CD4-positive, alpha-beta T cell treated with Interleukin-17A for 1 hour (primary cell): ENCODE results near the gene MYOC.
"Not testable (repeated sequence)": the region's sequence is repeated elsewhere in the genome, so short reads cannot be mapped to it uniquely, and the experiment has no call there.

Experiments used
- DNase-seq: peaks from one replicate; pipeline ENCODE4 v3.0.0-alpha.2; 2020

The MYOC gene

GRCh38 chr1:171652234-171652822 lies at the start of gene MYOC:
Gene MYOC (minus strand): TSS chr1:171652688. CDS start chr1:171652611, 77 bp downstream.
- DNase-seq, result no peak

- DNase-seq, result no peak
Observed at GRCh38 chr1:171699531-171699930, 47.0 kb upstream of the MYOC start.

GRCh38 chr1:171695772-171696171 lies 43.3 kb upstream of the MYOC start:
- DNase-seq, result not testable (repeated sequence)

- not testable (repeated sequence) for DNase-seq
Observed at GRCh38 chr1:171693541-171693940, 41.1 kb upstream of the MYOC start.

GRCh38 chr1:171683870-171684269 lies 31.4 kb upstream of the MYOC start:
- no peak for DNase-seq

- no peak for DNase-seq
Observed at GRCh38 chr1:171680339-171680738, 27.9 kb upstream of the MYOC start.

- no peak for DNase-seq
Observed at GRCh38 chr1:171676823-171677222, 24.3 kb upstream of the MYOC start.

GRCh38 chr1:171674431-171675405 lies 22.2 kb upstream of the MYOC start:
- DNase-seq, result no peak

GRCh38 chr1:171670739-171671138 lies 18.3 kb upstream of the MYOC start:
- no peak for DNase-seq

- DNase-seq, result no peak
Observed at GRCh38 chr1:171668372-171668771, 15.9 kb upstream of the MYOC start.

- no peak for DNase-seq
Observed at GRCh38 chr1:171666114-171666769, 13.8 kb upstream of the MYOC start.

GRCh38 chr1:171664976-171665375 lies 12.5 kb upstream of the MYOC start:
- no peak for DNase-seq

GRCh38 chr1:171663854-171664575 lies 11.5 kb upstream of the MYOC start:
- no peak for DNase-seq

- DNase-seq, result no peak
Observed at GRCh38 chr1:171663036-171663853, 10.8 kb upstream of the MYOC start.

GRCh38 chr1:171661076-171661650 lies 8.7 kb upstream of the MYOC start:
- no peak for DNase-seq

GRCh38 chr1:171656206-171656605 lies 3.7 kb upstream of the MYOC start:
- DNase-seq, result not testable (repeated sequence)

- no peak for DNase-seq
Observed at GRCh38 chr1:171655746-171656116, 3.2 kb upstream of the MYOC start.

- DNase-seq, result peak; percentile 59
Observed at GRCh38 chr1:171654942-171655745, 2.7 kb upstream of the MYOC start.

- DNase-seq, result no peak
Observed at GRCh38 chr1:171654201-171654941, 1.9 kb upstream of the MYOC start.

GRCh38 chr1:171653796-171654195 lies 1.3 kb upstream of the MYOC start:
- DNase-seq, result no peak
